B cell (primary cell): Measurements from ENCODE around the gene TMEM156. TPM values are rescaled to one million over a fixed set of nuclear protein-coding genes. Genes with fewer than 3 reads are reported as not detected.

ENCODE experiments used
- ATAC-seq: fragments of 200-7000 bp; cut with Tn5 transposase; one replicate; pipeline ENCODE4 v1.10.0; 2021; ENCODE audit warnings: low read depth, mild to moderate bottlenecking, moderate number of reproducible peaks, moderate library complexity
- CTCF ChIA-PET: fragments of 350-600 bp; sonication (Branson Sonifier 250); formaldehyde crosslinking; loops from one replicate; lab custom pipeline; 2021; ENCODE audit warnings: antibody characterized with exemption, inconsistent platforms; lab: Charles Lee
- POLR2A ChIA-PET: fragments of 350-600 bp; sonication (Branson Sonifier 250); formaldehyde crosslinking; loops from one replicate; lab custom pipeline; 2021; ENCODE audit warnings: antibody characterized with exemption; lab: Charles Lee
- DNase-seq: peaks from one replicate; pipeline ENCODE4 v3.0.0; 2013
- H2AFZ ChIP-seq: 2 replicates; pipeline ENCODE4 v1.6.1; 2012; ENCODE audit warnings: mild to moderate bottlenecking, low read depth, low read length; ENCODE audit not compliant: insufficient read depth, poor library complexity, severe bottlenecking
- H3K27ac ChIP-seq, 2 donors: 1 replicate in 1 of 2; 2 replicates in 1 of 2; pipeline ENCODE4 v1.5.1; 2012 to 2013; ENCODE audit warnings: low read length in 2 of 2, mild to moderate bottlenecking in 2 of 2, moderate library complexity in 1 of 2
- H3K27me3 ChIP-seq, 4 experiments: fragments of 200-600 bp in 1 of 4; sonication (generic) in 1 of 4; replicated peaks in 1 of 4; 1 replicate in 2 of 4; 2 replicates in 2 of 4; pipeline versions ENCODE4 v1.6.1 to v1.7.0; 2013 to 2016; ENCODE audit warnings: low read length in 3 of 4, mild to moderate bottlenecking in 2 of 4, mixed read lengths in 1 of 4, moderate library complexity in 1 of 4; ENCODE audit not compliant: insufficient read depth in 4 of 4, control insufficient read depth in 3 of 4; ENCODE audit errors: control extremely low read depth in 1 of 4
- H3K36me3 ChIP-seq, 2 experiments: replicated peaks in 1 of 2; 1 replicate in 1 of 2; 2 replicates in 1 of 2; pipeline versions ENCODE4 v1.6.1 to v1.7.1; 2013; ENCODE audit warnings: low read length in 1 of 2; ENCODE audit not compliant: insufficient read depth in 2 of 2, control insufficient read depth in 1 of 2; ENCODE audit errors: control extremely low read depth in 1 of 2, extremely low read depth in 1 of 2
- H3K4me1 ChIP-seq, 2 donors: fragments of 200-600 bp in 1 of 2; sonication (generic) in 1 of 2; 1 replicate in 1 of 2; 2 replicates in 1 of 2; pipeline versions ENCODE4 v1.5.1 to v1.6.1; 2013 to 2017; ENCODE audit warnings: low read length in 2 of 2; ENCODE audit not compliant: control insufficient read depth in 2 of 2, insufficient read depth in 2 of 2
- H3K4me2 ChIP-seq: replicated peaks from 2 replicates; pipeline ENCODE3; 2012; ENCODE audit warnings: mild to moderate bottlenecking, low read depth, low read length; ENCODE audit not compliant: poor library complexity, severe bottlenecking
- H3K4me3 ChIP-seq, 5 experiments: fragments of 200-600 bp in 1 of 5; sonication (generic) in 1 of 5; 1 replicate in 3 of 5; 2 replicates in 2 of 5; pipeline versions ENCODE4 v1.5.1 to v1.7.0; 2011 to 2016; ENCODE audit warnings: low read length in 4 of 5, mild to moderate bottlenecking in 4 of 5, low read depth in 2 of 5, control low read depth in 1 of 5, moderate library complexity in 1 of 5; ENCODE audit not compliant: insufficient read depth in 1 of 5; ENCODE audit errors: control extremely low read depth in 1 of 5, extremely low read depth in 1 of 5
- H3K79me2 ChIP-seq: fragments of 200-600 bp; sonication (generic); one replicate; pipeline ENCODE4 v1.6.0; 2016; ENCODE audit warnings: low read length; ENCODE audit not compliant: control insufficient read depth, insufficient read depth
- H3K9ac ChIP-seq: fragments of 200-600 bp; sonication (generic); 2 replicates; pipeline ENCODE4 v1.6.1; 2017; ENCODE audit warnings: mild to moderate bottlenecking, low read length, moderate library complexity
- H3K9me3 ChIP-seq, 3 donors: one replicate each; pipeline versions ENCODE4 v1.6.1 to v1.7.1; 2013; ENCODE audit warnings: low read length in 2 of 3; ENCODE audit not compliant: control insufficient read depth in 2 of 3, insufficient read depth in 1 of 3; ENCODE audit errors: control extremely low read depth in 1 of 3
- H4K20me1 ChIP-seq: 2 replicates; pipeline ENCODE4 v1.6.0; 2012; ENCODE audit warnings: mild to moderate bottlenecking, low read length; ENCODE audit not compliant: insufficient read depth, control insufficient read depth, poor library complexity, severe bottlenecking
- H3K27ac Mint-ChIP-seq: one replicate; pipeline ENCODE4 v1.8.0; 2021; ENCODE audit warnings: mixed read lengths
- H3K27me3 Mint-ChIP-seq: one replicate; pipeline ENCODE4 v1.8.0; 2021; ENCODE audit warnings: mixed read lengths
- H3K4me1 Mint-ChIP-seq: one replicate; pipeline ENCODE4 v1.8.0; 2021; ENCODE audit warnings: mixed read lengths
- H3K4me3 Mint-ChIP-seq: one replicate; pipeline ENCODE4 v1.8.0; 2021; ENCODE audit warnings: mixed read lengths
- H3K9me3 Mint-ChIP-seq: one replicate; pipeline ENCODE4 v1.8.0; 2022; ENCODE audit warnings: mixed read lengths; ENCODE audit not compliant: insufficient read depth
- CTCF ChIP-seq: fragments of 200-600 bp; IDR thresholded peaks from one replicate; pipeline ENCODE4 v1.8.0; 2022; ENCODE audit warnings: antibody characterized with exemption, mild to moderate bottlenecking
- EZH2 ChIP-seq: IDR thresholded peaks from 2 replicates; pipeline ENCODE4 v1.6.1; 2012; ENCODE audit warnings: borderline replicate concordance, low read depth, mild to moderate bottlenecking, moderate library complexity, low read length; ENCODE audit not compliant: insufficient read depth, poor library complexity, severe bottlenecking
- WGBS: methylation state at CpG from one replicate; pipeline ENCODE4 v1.1.5; 2013; ENCODE audit warnings: missing lambda C conversion rate; ENCODE audit not compliant: insufficient coverage; 5-methylcytosine and 5-hydroxymethylcytosine counted together
- intact Hi-C: fragments of 100-400 bp; cut with micrococcal nuclease; formaldehyde crosslinking; loops from one replicate; pipeline ENCODE4 v1.10.0; 2022
- polyA plus RNA-seq: library from polyadenylated mRNA; depleted of rRNA; stranded (reverse); fragments of >200 nt; gene quantifications from 2 replicates; pipeline ENCODE4 v1.2.3, GENCODE V29; 2012
- total RNA-seq, 2 donors: library from RNA; stranded (reverse); fragments of 120-200 nt in 1 of 2; gene quantifications; 1 replicate in 1 of 2; 2 replicates in 1 of 2; pipeline versions ENCODE4 v1.2.3 to v1.2.4, GENCODE V29; 2013 to 2022

TMEM156 gene
- total and polyA plus RNA-seq, 2 donors (not counting 1 experiment from before 2014, with no cell fraction given) = 58.4 to 59.9 TPM

- Histone ChIP-seq H3K9ac (no peak overlapping the region), H3K4me2 (no peak overlapping the region), H3K79me2 (no peaks in the 10 kb centered on the region), H3K27ac (no peak overlapping the region), H3K27me3 (no peaks in the 10 kb centered on the region), H3K36me3 (no peaks in the 10 kb centered on the region), H3K4me1 (no peaks in the 10 kb centered on the region), H4K20me1 (no peaks in the 10 kb centered on the region), H2AFZ (no peak overlapping the region), H3K4me3 (no peak overlapping the region), H3K9me3 (no peaks in the 10 kb centered on the region)
- ChIA-PET POLR2A (no interaction called here), CTCF (no interaction called here)
- Mint-ChIP-seq H3K4me1 (no peaks in the 10 kb centered on the region), H3K27me3 (no peaks in the 10 kb centered on the region), H3K4me3 (no peak overlapping the region), H3K27ac (no peak overlapping the region), H3K9me3 (no peaks in the 10 kb centered on the region)
- no peak for DNase-seq
- intact Hi-C loops = no loop called here
- no peak for TF ChIP-seq EZH2
- TF ChIP-seq CTCF = no peak
- WGBS = 93% methylated on average over 7 of the region's 9 CpGs
- ATAC-seq = no peak
These were observed 103.2 kb downstream of the TMEM156 start for GRCh38 chr4:38928974-38929373.

- ChIA-PET POLR2A (no interaction called here), CTCF (no interaction called here)
- no peak for ATAC-seq
- intact Hi-C loops = no loop called here
- Histone ChIP-seq H3K27me3 (no peaks in the 10 kb centered on the region), H4K20me1 (no peaks in the 10 kb centered on the region), H3K79me2 (no peaks in the 10 kb centered on the region), H3K9ac (no peak overlapping the region), H3K9me3 (no peaks in the 10 kb centered on the region), H3K4me1 (no peaks in the 10 kb centered on the region), H3K27ac (no peak overlapping the region), H3K4me2 (no peak overlapping the region), H3K4me3 (no peak overlapping the region), H2AFZ (no peak overlapping the region), H3K36me3 (no peaks in the 10 kb centered on the region)
- DNase-seq = no peak
- 100% methylated on average over 3 of the region's 3 CpGs for WGBS
- no peaks in the 10 kb centered on the region for H3K9me3 Mint-ChIP-seq
- TF ChIP-seq EZH2 (no peak), CTCF (no peak)
- no peaks in the 10 kb centered on the region for H3K27me3 Mint-ChIP-seq
- H3K27ac Mint-ChIP-seq = no peak overlapping the region
- no peaks in the 10 kb centered on the region for H3K4me1 Mint-ChIP-seq
- H3K4me3 Mint-ChIP-seq = no peak overlapping the region
These were observed 103.6 kb downstream of the TMEM156 start for GRCh38 chr4:38928568-38928967.
